ENCODE results near the gene CNPY1. TPM values are rescaled to one million over a fixed set of nuclear protein-coding genes. Genes with fewer than 3 reads are reported as not detected.

CNPY1 gene
- total and polyA plus RNA-seq, 4 donors, result not detected

- whole genome bisulfite sequencing, 2 donors, result 85 to 89% methylated on average over 7 of the region's 7 CpGs
- no peak overlapping the region for H3K27ac ChIP-seq (ENCODE audit: low read depth in 1 of 2, low read length in 1 of 2)
- no peak for ATAC-seq (ENCODE audit: insufficient read depth, low FRiP score)
- H3K4me1 ChIP-seq (ENCODE audit: control insufficient read depth in 5 of 5, insufficient read depth in 5 of 5, low read length in 5 of 5), result no peaks in the 10 kb centered on the region
- no peak for DNase-seq
- H3K9ac ChIP-seq (ENCODE audit: insufficient read depth in 1 of 2, low read length in 2 of 2), result no peak overlapping the region
- TF ChIP-seq CTCF (IDR thresholded peaks at IDR 0.05; ENCODE audit: control extremely low read depth, extremely low read depth), result no peak
- H3K9me3 ChIP-seq (ENCODE audit: control insufficient read depth in 4 of 4, insufficient read depth in 3 of 4, low read length in 3 of 4), result no peaks in the 10 kb centered on the region
- H3K36me3 ChIP-seq (ENCODE audit: control insufficient read depth in 4 of 4, insufficient read depth in 4 of 4, low read length in 4 of 4), result no peaks in the 10 kb centered on the region
- H3K4me3 ChIP-seq, result no peak overlapping the region
- H3K27me3 ChIP-seq (ENCODE audit: control insufficient read depth in 3 of 3, insufficient read depth in 3 of 3, low read length in 2 of 3), result peaks cover 7 to 87% (median 43%) of the 10 kb centered on the region in 3 donors
Observed at GRCh38 chr7:155518633-155519032, 27.7 kb downstream of the CNPY1 start.

GRCh38 chr7:155517969-155518368 is 28.4 kb downstream of the CNPY1 start:
- no peak overlapping the region for H3K4me3 ChIP-seq
- no peaks in the 10 kb centered on the region for H3K9me3 ChIP-seq (ENCODE audit: control insufficient read depth in 4 of 4, insufficient read depth in 3 of 4, low read length in 3 of 4)
- TF ChIP-seq CTCF (IDR thresholded peaks at IDR 0.05; ENCODE audit: control extremely low read depth, extremely low read depth), result no peak
- no peak for ATAC-seq (ENCODE audit: insufficient read depth, low FRiP score)
- no peak for DNase-seq
- peaks cover 7 to 87% (median 47%) of the 10 kb centered on the region in 3 donors for H3K27me3 ChIP-seq (ENCODE audit: control insufficient read depth in 3 of 3, insufficient read depth in 3 of 3, low read length in 2 of 3)
- 81 to 92% methylated on average over 5 of the region's 5 CpGs for WGBS, 2 donors
- H3K27ac ChIP-seq (ENCODE audit: low read depth in 1 of 2, low read length in 1 of 2), result no peak overlapping the region
- no peaks in the 10 kb centered on the region for H3K4me1 ChIP-seq (ENCODE audit: control insufficient read depth in 5 of 5, insufficient read depth in 5 of 5, low read length in 5 of 5)
- no peak overlapping the region for H3K9ac ChIP-seq (ENCODE audit: insufficient read depth in 1 of 2, low read length in 2 of 2)
- H3K36me3 ChIP-seq (ENCODE audit: control insufficient read depth in 4 of 4, insufficient read depth in 4 of 4, low read length in 4 of 4), result no peaks in the 10 kb centered on the region

GRCh38 chr7:155517452-155517851 is 28.9 kb downstream of the CNPY1 start:
- H3K4me1 ChIP-seq (ENCODE audit: control insufficient read depth in 5 of 5, insufficient read depth in 5 of 5, low read length in 5 of 5), result no peaks in the 10 kb centered on the region
- no peak for ATAC-seq (ENCODE audit: insufficient read depth, low FRiP score)
- 79 to 87% methylated on average over 9 of the region's 9 CpGs for WGBS, 2 donors
- DNase-seq, result no peak
- H3K9me3 ChIP-seq (ENCODE audit: control insufficient read depth in 4 of 4, insufficient read depth in 3 of 4, low read length in 3 of 4), result no peaks in the 10 kb centered on the region
- no peak overlapping the region for H3K9ac ChIP-seq (ENCODE audit: insufficient read depth in 1 of 2, low read length in 2 of 2)
- no peaks in the 10 kb centered on the region for H3K36me3 ChIP-seq (ENCODE audit: control insufficient read depth in 4 of 4, insufficient read depth in 4 of 4, low read length in 4 of 4)
- H3K27ac ChIP-seq (ENCODE audit: low read depth in 1 of 2, low read length in 1 of 2), result no peak overlapping the region
- peaks cover 7 to 87% (median 47%) of the 10 kb centered on the region in 3 donors for H3K27me3 ChIP-seq (ENCODE audit: control insufficient read depth in 3 of 3, insufficient read depth in 3 of 3, low read length in 2 of 3)
- TF ChIP-seq CTCF (IDR thresholded peaks at IDR 0.05; ENCODE audit: control extremely low read depth, extremely low read depth), result no peak
- H3K4me3 ChIP-seq, result no peak overlapping the region

GRCh38 chr7:155516466-155516865 is 29.9 kb downstream of the CNPY1 start:
- no peak for TF ChIP-seq CTCF (IDR thresholded peaks at IDR 0.05; ENCODE audit: control extremely low read depth, extremely low read depth)
- H3K4me1 ChIP-seq (ENCODE audit: control insufficient read depth in 5 of 5, insufficient read depth in 5 of 5, low read length in 5 of 5), result no peaks in the 10 kb centered on the region
- DNase-seq (no peak), ATAC-seq (ENCODE audit: insufficient read depth, low FRiP score) (no peak)
- H3K9me3 ChIP-seq (ENCODE audit: control insufficient read depth in 4 of 4, insufficient read depth in 3 of 4, low read length in 3 of 4), result no peaks in the 10 kb centered on the region
- peaks cover 7 to 91% (median 56%) of the 10 kb centered on the region in 3 donors for H3K27me3 ChIP-seq (ENCODE audit: control insufficient read depth in 3 of 3, insufficient read depth in 3 of 3, low read length in 2 of 3)
- H3K27ac ChIP-seq (ENCODE audit: low read depth in 1 of 2, low read length in 1 of 2), result no peak overlapping the region
- WGBS, 2 donors, result 86 to 87% methylated on average over 12 of the region's 12 CpGs
- no peak overlapping the region for H3K4me3 ChIP-seq
- no peaks in the 10 kb centered on the region for H3K36me3 ChIP-seq (ENCODE audit: control insufficient read depth in 4 of 4, insufficient read depth in 4 of 4, low read length in 4 of 4)
- H3K9ac ChIP-seq (ENCODE audit: insufficient read depth in 1 of 2, low read length in 2 of 2), result no peak overlapping the region
